CD8-positive, alpha-beta memory T cell (primary cell): Measurements from ENCODE around the gene TAS2R41. TPM values are rescaled to one million over a fixed set of nuclear protein-coding genes. Genes with fewer than 3 reads are reported as not detected.
"Not testable (repeated sequence)": the region's sequence is repeated elsewhere in the genome, so short reads cannot be mapped to it uniquely, and the experiment has no call there.

Source experiments
- CTCF ChIA-PET: fragments of 350-600 bp; sonication (Branson Sonifier 250); formaldehyde crosslinking; loops from one replicate; lab custom pipeline; 2021; ENCODE audit warnings: antibody characterized with exemption; lab: Charles Lee
- POLR2A ChIA-PET: fragments of 350-600 bp; sonication (Branson Sonifier 250); formaldehyde crosslinking; loops from one replicate; lab custom pipeline; 2021; ENCODE audit warnings: antibody characterized with exemption; lab: Charles Lee
- DNase-seq, 5 donors: peaks; one replicate each; pipeline versions ENCODE4 v3.0.0 to v3.0.0-alpha.2; 2020 to 2022; ENCODE audit warnings: mixed read lengths in 1 of 5
- H3K27ac ChIP-seq: one replicate; pipeline ENCODE4 v1.7.0; 2013; ENCODE audit warnings: low read depth, mild to moderate bottlenecking, low read length, moderate library complexity
- H3K27me3 ChIP-seq: 2 replicates; pipeline ENCODE4 v1.7.0; 2013; ENCODE audit warnings: low read length, mild to moderate bottlenecking; ENCODE audit not compliant: insufficient read depth, poor library complexity, severe bottlenecking
- H3K36me3 ChIP-seq: 2 replicates; pipeline ENCODE4 v1.7.0; 2013; ENCODE audit warnings: mild to moderate bottlenecking, low read length, moderate library complexity; ENCODE audit not compliant: insufficient read depth
- H3K4me1 ChIP-seq: 2 replicates; pipeline ENCODE4 v1.7.0; 2013; ENCODE audit warnings: mild to moderate bottlenecking, low read length, moderate library complexity; ENCODE audit not compliant: insufficient read depth
- H3K4me3 ChIP-seq: 2 replicates; pipeline ENCODE4 v1.7.0; 2013; ENCODE audit warnings: mild to moderate bottlenecking, low read length
- H3K9me3 ChIP-seq: 2 replicates; pipeline ENCODE4 v1.7.0; 2013; ENCODE audit warnings: mild to moderate bottlenecking, low read length
- H3K27ac Mint-ChIP-seq, 8 donors: one replicate each; pipeline ENCODE4 v1.8.0; 2020 to 2021; ENCODE audit warnings: mixed read lengths in 8 of 8, mild to moderate bottlenecking in 6 of 8, inconsistent platforms in 3 of 8, moderate library complexity in 3 of 8
- H3K27me3 Mint-ChIP-seq, 2 donors: one replicate each; pipeline ENCODE4 v1.8.0; 2020 to 2021; ENCODE audit warnings: mixed read lengths in 2 of 2, mild to moderate bottlenecking in 1 of 2, moderate library complexity in 1 of 2
- H3K36me3 Mint-ChIP-seq, 3 donors: one replicate each; pipeline ENCODE4 v1.8.0; 2020 to 2021; ENCODE audit warnings: mixed read lengths in 3 of 3, inconsistent platforms in 1 of 3, mild to moderate bottlenecking in 1 of 3
- H3K4me1 Mint-ChIP-seq, 3 donors: one replicate each; pipeline ENCODE4 v1.8.0; 2020 to 2021; ENCODE audit warnings: mixed read lengths in 3 of 3, inconsistent platforms in 1 of 3, mild to moderate bottlenecking in 1 of 3
- H3K4me3 Mint-ChIP-seq, 7 donors: one replicate each; pipeline ENCODE4 v1.8.0; 2020 to 2021; ENCODE audit warnings: mixed read lengths in 7 of 7, mild to moderate bottlenecking in 6 of 7, moderate library complexity in 4 of 7, inconsistent platforms in 2 of 7
- H3K9me3 Mint-ChIP-seq, 5 donors: one replicate each; pipeline ENCODE4 v1.8.0; 2020 to 2022; ENCODE audit warnings: mixed read lengths in 5 of 5, mild to moderate bottlenecking in 3 of 5, moderate library complexity in 2 of 5, inconsistent platforms in 1 of 5
- polyA plus RNA-seq: library from polyadenylated mRNA; unstranded; fragments of 300-500 nt; fragmentation: Illumina TruSeq; gene quantifications from one replicate; pipeline ENCODE4 v1.2.3, GENCODE V29; 2021
- total RNA-seq, 2 experiments: library from RNA; stranded (reverse); gene quantifications; one replicate each; pipeline ENCODE4 v1.2.3, GENCODE V29; 2021

Gene TAS2R41
- total and polyA plus RNA-seq, 3 experiments from 2014 or later: not detected

DNA sequence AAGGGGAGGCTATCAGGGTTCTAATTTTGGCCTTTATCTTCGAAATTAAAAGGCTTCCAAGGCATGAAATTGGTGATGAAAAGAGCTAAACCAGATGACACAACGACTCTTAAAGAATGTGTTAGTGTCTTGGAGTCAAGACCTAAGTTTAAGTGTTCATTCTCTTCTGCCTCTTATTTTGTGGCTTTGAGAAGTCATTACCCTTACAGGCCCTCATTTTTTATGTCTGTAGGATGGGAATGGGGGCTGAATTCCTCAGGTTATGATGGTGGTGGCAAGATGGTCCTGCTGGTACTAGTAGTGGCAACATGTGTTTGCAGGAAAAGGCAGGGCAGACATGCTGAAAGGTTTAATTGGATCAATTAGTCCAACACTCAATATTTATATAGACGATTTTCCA, 19.0 kb upstream of the TAS2R41 start:
- H3K9me3 Mint-ChIP-seq: peaks cover 0 to 4% (median 0%) of the 10 kb centered on the region in 5 donors
- ChIA-PET POLR2A (no interaction called here), CTCF (no interaction called here)

DNA sequence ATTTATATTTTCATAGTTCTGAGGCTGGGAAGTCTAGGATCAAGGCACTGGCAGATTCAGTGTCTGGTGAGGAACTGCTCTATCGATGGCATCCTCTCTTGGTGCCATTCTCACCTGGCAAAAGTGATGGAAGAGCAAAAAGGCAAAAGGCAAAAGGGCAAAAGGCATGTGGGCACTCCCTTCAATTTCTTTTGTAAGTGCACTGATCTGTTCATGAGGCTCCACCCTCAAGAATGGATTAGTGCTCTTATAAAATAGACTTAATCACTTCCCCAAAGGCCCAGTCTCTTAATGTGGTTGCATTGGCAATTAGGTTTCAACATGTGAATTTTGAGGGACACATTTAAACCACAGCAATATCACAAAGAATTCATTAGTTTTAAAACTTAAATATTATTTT, 18.3 kb upstream of the TAS2R41 start:
- CTCF ChIA-PET: no interaction called here

More for the DNA sequence above, 19.0 kb upstream of the TAS2R41 start:
- no peaks in the 10 kb centered on the region for H3K27me3 ChIP-seq
- Mint-ChIP-seq H3K4me1 (no peaks in the 10 kb centered on the region), H3K27ac (no peak overlapping the region), H3K27me3 (peaks cover 4 to 7% of the 10 kb centered on the region in 2 donors), H3K36me3 (no peaks in the 10 kb centered on the region), H3K4me3 (no peak overlapping the region)
- H3K27ac ChIP-seq: no peak overlapping the region
- H3K9me3 ChIP-seq: no peaks in the 10 kb centered on the region
- no peaks in the 10 kb centered on the region for H3K4me1 ChIP-seq
- H3K36me3 ChIP-seq: no peaks in the 10 kb centered on the region
- H3K4me3 ChIP-seq: no peak overlapping the region
- DNase-seq: no peak

DNA sequence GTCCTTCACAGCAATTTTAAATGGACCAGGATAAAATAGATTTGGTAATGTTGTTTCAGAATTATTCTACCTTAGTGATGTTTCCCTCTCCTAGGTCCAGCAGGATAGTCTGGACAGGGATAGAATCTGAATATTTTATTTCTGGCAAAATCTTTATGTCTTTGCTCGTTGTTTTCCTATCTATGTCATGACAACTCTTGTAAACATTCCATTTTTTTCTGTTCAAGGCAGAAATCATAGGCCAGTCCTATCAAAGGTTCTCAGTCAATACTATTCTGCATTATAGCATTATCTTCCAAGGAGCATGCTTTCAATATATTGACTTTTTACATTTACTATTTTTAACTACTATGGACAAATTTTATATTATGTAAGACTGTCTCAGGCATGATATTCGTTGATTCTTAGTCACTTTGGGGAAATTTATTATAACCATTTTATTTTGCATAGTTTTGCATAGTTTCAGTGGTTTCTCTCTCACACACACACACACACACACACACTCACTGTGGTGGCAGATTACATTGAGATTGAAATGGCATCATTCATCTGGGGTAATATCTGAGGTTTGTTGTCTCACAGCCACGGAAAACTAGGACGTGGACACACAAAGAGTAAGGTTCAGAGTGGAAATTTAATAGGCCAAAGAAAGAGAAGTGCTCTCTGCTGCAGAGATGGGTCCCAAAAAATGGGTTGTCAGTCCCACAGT, 17.2 kb upstream of the TAS2R41 start:
- no peaks in the 10 kb centered on the region for H3K4me1 ChIP-seq
- H3K27me3 Mint-ChIP-seq: peaks cover 4 to 17% of the 10 kb centered on the region in 2 donors
- H3K36me3 ChIP-seq: no peaks in the 10 kb centered on the region
- H3K27me3 ChIP-seq: no peaks in the 10 kb centered on the region
- DNase-seq: no peak
- H3K36me3 Mint-ChIP-seq: no peaks in the 10 kb centered on the region
- no peak overlapping the region for H3K4me3 ChIP-seq
- CTCF ChIA-PET: no interaction called here
- no peaks in the 10 kb centered on the region for H3K4me1 Mint-ChIP-seq
- no peak overlapping the region for H3K27ac Mint-ChIP-seq
- no peak overlapping the region for H3K27ac ChIP-seq
- no peaks in the 10 kb centered on the region for H3K9me3 ChIP-seq
- H3K9me3 Mint-ChIP-seq: peaks cover 0 to 4% (median 0%) of the 10 kb centered on the region in 5 donors
- POLR2A ChIA-PET: no interaction called here
- H3K4me3 Mint-ChIP-seq: no peak overlapping the region

More for the DNA sequence above, 18.3 kb upstream of the TAS2R41 start:
- Histone ChIP-seq H3K4me1 (no peaks in the 10 kb centered on the region), H3K27me3 (no peaks in the 10 kb centered on the region), H3K27ac (no peak overlapping the region), H3K9me3 (no peaks in the 10 kb centered on the region), H3K36me3 (no peaks in the 10 kb centered on the region), H3K4me3 (no peak overlapping the region)
- POLR2A ChIA-PET: no interaction called here
- no peak for DNase-seq
- H3K27me3 Mint-ChIP-seq: peaks cover 4 to 11% of the 10 kb centered on the region in 2 donors
- H3K4me1 Mint-ChIP-seq: no peaks in the 10 kb centered on the region
- H3K4me3 Mint-ChIP-seq: no peak overlapping the region
- peaks cover 0 to 4% (median 0%) of the 10 kb centered on the region in 5 donors for H3K9me3 Mint-ChIP-seq
- no peaks in the 10 kb centered on the region for H3K36me3 Mint-ChIP-seq
- no peak overlapping the region for H3K27ac Mint-ChIP-seq

DNA sequence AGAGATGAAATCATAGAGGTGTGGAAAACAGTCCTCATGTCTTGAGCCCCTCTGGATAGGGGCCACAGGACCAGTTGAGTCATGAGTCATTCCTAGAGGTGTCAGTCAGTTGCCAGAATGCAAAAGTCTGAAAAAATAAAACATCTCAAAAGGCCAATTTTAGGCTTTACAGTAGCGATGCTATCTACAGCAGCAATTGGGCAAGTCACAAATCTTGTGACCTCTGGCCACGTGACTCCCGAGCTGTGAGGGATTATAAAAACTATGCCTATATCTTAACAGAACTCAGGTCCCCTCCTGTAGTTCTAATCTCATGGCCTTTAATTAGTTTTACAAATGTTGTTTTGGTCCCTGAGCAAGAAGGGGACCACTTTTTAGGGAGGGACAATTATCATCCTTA, 15.6 kb upstream of the TAS2R41 start:
- no peak for DNase-seq
- Histone ChIP-seq H3K9me3 (no peaks in the 10 kb centered on the region), H3K27me3 (no peaks in the 10 kb centered on the region), H3K4me3 (no peak overlapping the region), H3K27ac (no peak overlapping the region), H3K36me3 (no peaks in the 10 kb centered on the region), H3K4me1 (no peaks in the 10 kb centered on the region)
- H3K4me1 Mint-ChIP-seq: no peaks in the 10 kb centered on the region
- no peak overlapping the region for H3K27ac Mint-ChIP-seq
- H3K4me3 Mint-ChIP-seq: no peak overlapping the region
- H3K36me3 Mint-ChIP-seq: no peaks in the 10 kb centered on the region
- H3K9me3 Mint-ChIP-seq: peaks cover 0 to 4% (median 0%) of the 10 kb centered on the region in 5 donors
- ChIA-PET POLR2A (no interaction called here), CTCF (no interaction called here)
- peaks cover 4 to 21% of the 10 kb centered on the region in 2 donors for H3K27me3 Mint-ChIP-seq

DNA sequence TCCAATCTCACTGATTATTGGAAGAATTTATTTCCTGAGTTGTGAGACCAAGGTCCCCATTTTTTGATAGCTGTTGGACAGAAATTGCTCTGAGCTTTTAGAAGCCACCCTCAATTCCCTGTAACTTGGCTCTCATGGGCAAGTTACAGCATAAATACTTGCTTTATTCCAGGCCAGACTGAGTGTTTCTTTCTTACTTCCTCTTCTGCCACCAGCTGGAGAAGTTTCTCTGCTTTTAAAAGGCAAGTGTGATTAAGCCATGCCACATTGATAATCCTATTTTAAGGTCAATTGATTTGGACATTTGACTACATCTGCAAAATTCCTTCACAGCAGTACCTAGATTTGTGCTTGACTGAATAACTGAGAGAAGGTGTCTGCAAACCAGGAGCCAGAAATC, 14.1 kb upstream of the TAS2R41 start:
- no peaks in the 10 kb centered on the region for H3K4me1 ChIP-seq
- peaks cover 7 to 22% of the 10 kb centered on the region in 2 donors for H3K27me3 Mint-ChIP-seq
- no peaks in the 10 kb centered on the region for H3K4me1 Mint-ChIP-seq
- H3K27ac Mint-ChIP-seq: no peak overlapping the region
- H3K36me3 Mint-ChIP-seq: no peaks in the 10 kb centered on the region
- no peaks in the 10 kb centered on the region for H3K36me3 ChIP-seq
- ChIA-PET CTCF (no interaction called here), POLR2A (no interaction called here)
- peaks cover 0 to 4% (median 0%) of the 10 kb centered on the region in 5 donors for H3K9me3 Mint-ChIP-seq
- no peak overlapping the region for H3K27ac ChIP-seq
- no peaks in the 10 kb centered on the region for H3K27me3 ChIP-seq
- no peaks in the 10 kb centered on the region for H3K9me3 ChIP-seq
- no peak overlapping the region for H3K4me3 Mint-ChIP-seq
- H3K4me3 ChIP-seq: no peak overlapping the region
- DNase-seq: no peak

DNA sequence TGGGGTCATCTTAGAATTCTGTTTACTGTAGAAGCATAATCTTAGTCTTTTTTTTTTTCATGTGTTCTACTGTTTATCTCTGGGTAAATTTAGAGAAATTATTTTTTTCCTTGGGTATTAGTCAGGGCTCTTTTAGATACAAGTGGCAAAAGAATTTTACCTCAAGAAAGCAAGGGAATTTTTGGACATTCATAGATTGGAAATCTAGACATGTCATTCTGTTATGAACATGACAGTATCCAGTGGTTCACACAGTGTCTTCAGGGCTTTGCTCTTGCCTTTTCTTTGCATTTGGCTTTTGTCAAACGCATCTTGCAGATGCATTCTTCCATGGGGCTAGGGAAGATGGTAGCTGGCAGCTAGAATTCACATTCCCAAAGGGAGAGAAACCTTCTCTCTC, 13.7 kb upstream of the TAS2R41 start:
- Histone ChIP-seq H3K4me3 (no peak overlapping the region), H3K4me1 (no peaks in the 10 kb centered on the region), H3K9me3 (no peaks in the 10 kb centered on the region), H3K27ac (no peak overlapping the region), H3K27me3 (no peaks in the 10 kb centered on the region), H3K36me3 (no peaks in the 10 kb centered on the region)
- no peak overlapping the region for H3K4me3 Mint-ChIP-seq
- H3K4me1 Mint-ChIP-seq: no peaks in the 10 kb centered on the region
- CTCF ChIA-PET: no interaction called here
- H3K36me3 Mint-ChIP-seq: no peaks in the 10 kb centered on the region
- no peak overlapping the region for H3K27ac Mint-ChIP-seq
- H3K9me3 Mint-ChIP-seq: peaks cover 0 to 4% (median 0%) of the 10 kb centered on the region in 5 donors
- H3K27me3 Mint-ChIP-seq: peaks cover 7 to 22% of the 10 kb centered on the region in 2 donors
- DNase-seq: no peak
- POLR2A ChIA-PET: no interaction called here

DNA sequence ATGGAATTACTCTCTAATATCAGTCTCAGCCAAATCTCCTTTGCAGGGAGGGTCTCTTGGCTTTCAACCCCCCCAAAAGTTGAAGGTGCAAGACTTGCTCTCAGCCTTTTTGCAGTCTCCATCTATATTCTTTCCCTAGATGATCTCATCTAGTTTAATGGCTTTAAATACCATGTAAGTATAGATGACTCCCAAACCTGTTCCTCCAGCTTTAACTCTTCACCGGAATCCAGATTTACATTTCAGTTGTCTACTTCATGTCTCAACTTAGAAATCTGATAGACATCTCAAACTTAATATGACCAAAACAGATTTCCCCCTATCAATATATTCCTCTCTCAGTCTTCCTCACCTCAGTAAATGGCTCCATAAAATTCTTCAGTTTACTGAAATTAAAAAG, 9.9 kb upstream of the TAS2R41 start:
- Histone ChIP-seq H3K9me3 (no peaks in the 10 kb centered on the region), H3K27me3 (no peaks in the 10 kb centered on the region), H3K27ac (no peak overlapping the region), H3K4me1 (no peaks in the 10 kb centered on the region), H3K36me3 (no peaks in the 10 kb centered on the region), H3K4me3 (no peak overlapping the region)
- Mint-ChIP-seq H3K4me1 (no peaks in the 10 kb centered on the region), H3K27me3 (peaks cover 20 to 25% of the 10 kb centered on the region in 2 donors), H3K27ac (no peak overlapping the region), H3K9me3 (peaks cover 0 to 11% (median 10%) of the 10 kb centered on the region in 5 donors), H3K4me3 (no peak overlapping the region), H3K36me3 (peaks cover 1 to 17% (median 2%) of the 10 kb centered on the region in 3 donors)
- ChIA-PET CTCF (no interaction called here), POLR2A (no interaction called here)
- no peak for DNase-seq

DNA sequence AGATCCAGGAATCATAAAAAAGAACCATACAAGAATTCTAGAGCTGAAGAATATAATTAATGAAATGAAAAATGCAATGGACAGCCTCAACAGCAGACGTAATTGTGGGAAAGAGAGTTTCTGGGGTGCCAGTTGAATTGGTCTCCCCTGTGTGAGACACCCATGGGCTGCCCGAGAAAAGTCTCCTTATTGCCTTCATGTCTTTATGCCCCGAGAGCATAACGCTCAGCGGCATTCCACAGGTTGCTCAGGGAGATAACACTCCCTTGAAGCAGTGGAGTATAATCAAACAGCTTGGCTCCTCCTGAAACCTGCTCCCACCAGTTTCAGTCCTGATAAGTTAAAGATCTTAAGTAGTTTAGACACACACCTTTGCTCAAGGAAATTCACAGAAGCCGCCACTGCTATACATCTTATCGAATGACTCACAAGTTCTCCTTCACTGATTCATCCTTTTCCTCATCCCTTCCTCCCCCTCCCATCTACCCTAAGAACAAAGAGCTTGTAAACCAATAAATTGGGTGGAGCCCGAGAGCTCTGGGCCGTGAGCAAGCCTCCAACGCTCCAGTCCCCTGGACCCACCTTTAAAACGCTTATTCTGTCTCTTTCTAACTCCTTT, 5.5 kb upstream of the TAS2R41 start:
- H3K4me3 ChIP-seq, H3K27me3 ChIP-seq, POLR2A ChIA-PET, H3K9me3 ChIP-seq, H3K4me1 ChIP-seq, H3K27ac ChIP-seq, H3K4me1 Mint-ChIP-seq, H3K36me3 ChIP-seq, H3K4me3 Mint-ChIP-seq, H3K27ac Mint-ChIP-seq, DNase-seq: not testable (repeated sequence)
- peaks cover 1 to 20% (median 2%) of the 10 kb centered on the region in 3 donors for H3K36me3 Mint-ChIP-seq
- H3K27me3 Mint-ChIP-seq: peaks cover 10 to 27% of the 10 kb centered on the region in 2 donors
- CTCF ChIA-PET: interaction anchor here (1.7 kb wide), 1 partner anchor 232 kb away, joined by 4 read pairs; no protein-coding TSS in a partner anchor
- peaks cover 3 to 13% (median 12%) of the 10 kb centered on the region in 5 donors for H3K9me3 Mint-ChIP-seq
